Mucosa of gallbladder (tissue), 1 donor: ENCODE data around the gene COL6A1. TPM values are rescaled to one million over a fixed set of nuclear protein-coding genes. Genes with fewer than 3 reads are reported as not detected.
"Not testable (repeated sequence)": the region's sequence is repeated elsewhere in the genome, so short reads cannot be mapped to it uniquely, and the experiment has no call there.

Experiments used
- DNase-seq: peaks from one replicate; pipeline ENCODE4 v3.0.0-alpha.2; 2020; ENCODE audit warnings: low spot score
- total RNA-seq: library from RNA; stranded (reverse); gene quantifications from one replicate; pipeline ENCODE4 v1.2.1, GENCODE V29; 2021
- donor health status: DM: no; HTN: no; CAD: no.

Gene COL6A1
- total RNA-seq, 1 donor from 2014 or later: 583 TPM

DNA sequence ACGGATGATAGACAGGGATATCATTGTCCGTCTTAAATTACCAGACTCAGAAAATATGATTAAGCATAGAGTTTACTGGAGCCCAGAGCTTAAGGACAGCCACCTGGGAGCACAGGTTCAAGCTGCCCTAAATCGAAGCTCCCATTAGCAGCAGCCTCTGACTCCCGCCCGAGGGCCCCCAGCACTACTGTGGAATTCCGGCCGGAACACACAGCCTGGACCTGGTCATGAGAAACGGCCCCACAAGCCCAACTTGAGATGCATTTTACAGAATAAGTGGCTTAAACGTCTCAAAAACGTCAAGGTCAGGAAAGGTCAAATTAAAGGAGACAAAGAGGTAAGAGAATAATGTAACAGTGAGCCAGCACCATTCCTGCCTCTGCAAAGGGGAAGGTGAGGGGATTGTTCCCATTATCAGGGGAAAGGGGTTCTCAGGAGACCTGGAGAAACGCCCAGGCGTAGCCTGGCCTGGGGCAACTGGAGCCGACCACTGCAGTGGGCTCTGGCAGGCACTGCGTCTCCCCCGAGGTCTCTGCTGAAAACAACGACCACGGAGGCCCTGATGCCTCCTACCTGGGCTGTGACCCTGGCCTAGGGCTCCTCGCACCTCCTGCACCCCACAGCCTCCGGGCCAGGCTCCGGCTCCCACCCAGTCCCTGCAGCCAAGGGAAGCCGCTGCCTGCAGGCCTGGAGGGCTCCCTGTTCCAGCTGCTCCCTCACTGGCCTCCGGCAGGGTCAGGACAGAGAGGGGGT, 11.5 kb upstream of the COL6A1 start:
- no peak for DNase-seq

GRCh38 chr21:45970674-45971615, 10.6 kb upstream of the COL6A1 start:
- no peak for DNase-seq

- DNase-seq: peak; percentile 28
These were observed 9.8 kb upstream of the COL6A1 start for GRCh38 chr21:45971616-45972352.

- DNase-seq: peak; percentile 12
These were observed 9.2 kb upstream of the COL6A1 start for GRCh38 chr21:45972353-45972715.

- peak; percentile 62 for DNase-seq
These were observed 8.7 kb upstream of the COL6A1 start for GRCh38 chr21:45972716-45973474.

DNA sequence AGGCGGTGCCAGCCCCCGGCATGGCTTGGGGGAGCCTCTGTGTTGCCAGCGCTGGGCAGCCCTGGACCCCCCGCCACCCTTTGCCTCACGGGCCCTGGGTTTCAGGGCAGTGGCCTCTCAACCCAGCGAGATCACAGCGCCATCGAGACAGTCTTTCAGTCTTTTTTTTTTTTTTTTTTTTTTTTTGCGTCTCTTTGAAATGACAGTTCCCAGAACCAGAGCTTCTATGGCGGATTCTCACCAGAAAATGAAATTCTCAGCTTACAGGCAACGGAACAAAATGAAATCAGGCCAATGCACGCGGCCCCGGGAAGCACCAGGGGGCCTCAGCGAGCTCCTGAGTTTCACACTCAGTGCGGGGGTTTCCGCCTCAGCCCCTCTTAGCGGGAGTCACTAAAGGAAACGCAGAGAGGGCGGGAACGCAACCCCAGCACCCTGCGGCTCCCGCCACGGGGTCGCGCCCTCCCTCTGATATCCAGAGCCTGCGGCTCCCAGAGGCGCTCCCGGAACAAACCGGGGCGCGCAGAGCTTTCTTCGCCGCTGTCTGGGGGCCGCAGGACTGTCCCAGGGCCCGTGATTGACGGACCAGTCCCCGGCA, 8.0 kb upstream of the COL6A1 start:
- DNase-seq: peak; percentile 77

GRCh38 chr21:45974073-45975019, 7.2 kb upstream of the COL6A1 start:
- peak; percentile 16 for DNase-seq

DNA sequence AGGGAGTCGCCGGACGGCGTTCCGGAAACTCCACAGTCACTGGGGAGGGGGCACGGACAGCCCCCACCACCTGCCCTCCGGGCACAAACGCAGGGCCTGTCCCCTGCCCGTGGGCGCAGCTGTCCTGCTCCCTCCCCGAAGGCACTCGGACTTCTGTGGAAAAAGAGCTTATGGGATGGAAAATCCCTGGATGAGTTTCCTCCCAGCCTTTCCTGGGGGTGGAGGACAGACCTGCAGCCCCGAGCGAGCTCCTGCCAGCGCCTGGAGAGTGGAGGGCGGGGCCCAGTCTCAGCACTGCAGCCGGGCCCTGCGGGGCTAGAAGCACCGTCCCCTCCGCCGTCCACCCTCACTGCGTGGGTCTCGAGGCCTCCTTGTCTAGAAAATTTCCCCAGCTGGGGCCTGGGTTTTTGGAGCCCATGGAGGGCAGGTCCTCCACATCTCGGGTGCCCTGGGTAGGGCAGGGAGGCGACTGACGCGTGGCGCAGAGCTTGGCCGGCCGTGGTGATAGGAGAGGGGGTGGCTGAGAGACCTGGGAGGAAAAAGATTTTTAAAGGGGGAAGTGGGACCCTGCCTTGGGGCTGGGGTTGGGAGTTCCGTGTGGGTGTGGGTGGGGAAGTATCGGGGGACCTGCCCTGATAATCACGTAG, 6.4 kb upstream of the COL6A1 start:
- peak; percentile 20 for DNase-seq

DNA sequence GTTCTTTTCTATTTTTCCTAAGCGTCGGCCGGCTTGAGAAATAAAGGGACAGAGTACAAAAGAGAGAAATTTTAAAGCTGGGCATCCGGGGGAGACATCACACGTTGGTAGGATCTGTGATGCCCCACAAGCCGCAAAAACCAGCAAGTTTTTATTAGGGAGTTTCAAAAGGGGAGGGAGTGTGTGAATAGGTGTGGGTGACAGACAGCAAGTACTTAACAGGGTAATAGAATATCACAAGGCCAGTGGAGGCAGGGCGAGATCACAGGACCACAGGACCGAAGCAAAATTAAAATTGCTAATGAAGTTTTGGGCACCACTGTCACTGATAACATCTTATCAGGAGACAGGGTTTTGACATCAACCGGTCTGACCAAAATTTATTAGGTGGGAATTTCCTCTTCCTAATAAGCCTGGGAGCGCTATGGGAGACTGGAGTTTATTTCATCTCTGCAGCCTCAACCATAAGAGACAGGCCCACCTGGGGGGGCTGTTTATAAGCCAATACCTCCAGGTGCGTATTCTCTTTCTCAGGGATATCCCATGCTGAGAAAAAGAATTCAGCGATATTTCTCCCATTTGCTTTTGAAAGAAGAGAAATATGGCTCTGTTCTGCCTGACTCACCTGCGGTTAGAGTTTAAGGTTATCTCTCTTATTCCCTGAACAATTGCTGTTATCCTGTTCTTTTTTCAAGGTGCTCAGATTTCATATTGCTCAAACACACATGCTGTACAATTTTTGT, 5.7 kb upstream of the COL6A1 start:
- not testable (repeated sequence) for DNase-seq

- DNase-seq: no peak
These were observed 4.8 kb upstream of the COL6A1 start for GRCh38 chr21:45976701-45977311.

- DNase-seq: peak; percentile 9
These were observed 4.2 kb upstream of the COL6A1 start for GRCh38 chr21:45977396-45977795.

DNA sequence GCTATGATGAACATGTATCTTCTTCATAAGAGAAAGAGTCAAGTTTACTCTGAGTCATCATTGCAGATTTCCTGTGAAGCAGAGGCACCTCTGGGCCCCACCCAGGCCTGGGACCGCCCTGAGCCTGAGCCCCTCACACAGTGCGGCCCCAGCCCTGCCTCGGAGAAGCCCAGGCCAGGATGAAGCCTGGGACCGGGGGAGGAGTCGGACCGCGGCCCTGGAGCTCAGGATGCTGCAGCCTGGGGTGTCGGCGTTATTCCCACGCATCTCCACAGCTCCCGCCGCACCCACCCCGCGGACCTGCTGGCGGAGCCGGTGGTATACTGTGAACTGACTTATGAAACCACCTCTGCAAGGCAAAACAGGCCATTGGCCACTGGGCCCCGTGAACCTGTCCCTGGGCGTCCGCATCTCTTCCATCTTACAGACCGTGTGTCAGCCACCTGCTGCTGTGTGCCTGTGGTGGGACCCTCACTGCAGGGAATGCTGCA, 2.4 kb upstream of the COL6A1 start:
- peak; percentile 9 for DNase-seq

DNA sequence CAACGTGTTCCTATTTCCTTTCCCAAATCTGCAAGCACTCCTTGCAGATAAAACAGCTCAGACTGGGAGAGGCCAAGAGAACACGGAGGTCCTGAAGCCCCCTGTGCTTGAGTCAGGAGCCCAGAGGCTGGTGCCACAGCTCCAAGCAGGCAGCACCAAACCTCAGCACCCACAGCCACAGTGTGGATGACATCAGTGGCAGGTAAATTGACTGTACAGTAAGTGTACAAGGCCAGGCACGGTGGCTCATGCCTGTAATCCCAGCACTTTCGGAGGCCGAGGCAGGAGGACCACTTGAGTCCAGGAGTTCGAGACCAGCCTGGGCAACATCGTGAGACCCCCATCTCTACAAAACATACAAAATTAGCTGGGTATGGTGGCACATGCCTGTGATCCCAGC, 1.9 kb upstream of the COL6A1 start:
- no peak for DNase-seq

DNA sequence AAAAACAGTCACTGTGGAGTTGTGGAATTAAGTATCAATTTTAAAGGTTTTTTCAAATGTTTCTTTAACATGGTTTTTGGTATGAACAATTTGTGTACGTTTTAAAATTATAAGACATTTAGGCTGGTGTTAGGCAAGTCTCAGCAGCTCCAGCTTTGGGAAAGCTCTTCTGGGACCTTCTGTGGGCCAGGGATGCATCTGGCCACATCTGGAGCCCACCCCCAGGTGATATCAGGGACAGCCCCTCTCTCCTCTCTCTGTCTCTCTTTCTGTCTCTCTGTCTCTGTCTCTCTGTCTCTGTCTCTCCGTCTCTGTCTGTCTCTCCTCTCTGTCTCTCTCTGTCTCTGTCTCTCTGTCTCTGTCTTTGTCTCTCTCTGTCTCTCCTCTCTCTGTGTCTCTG, 1.3 kb upstream of the COL6A1 start:
- no peak for DNase-seq

GRCh38 chr21:45980697-45981096, 873 bp upstream of the COL6A1 start:
- no peak for DNase-seq

- no peak for DNase-seq
These were observed 655 bp downstream of the COL6A1 start for GRCh38 chr21:45982092-45982757.
